ENCODE data around the gene HORMAD2.

The HORMAD2 gene

DNA sequence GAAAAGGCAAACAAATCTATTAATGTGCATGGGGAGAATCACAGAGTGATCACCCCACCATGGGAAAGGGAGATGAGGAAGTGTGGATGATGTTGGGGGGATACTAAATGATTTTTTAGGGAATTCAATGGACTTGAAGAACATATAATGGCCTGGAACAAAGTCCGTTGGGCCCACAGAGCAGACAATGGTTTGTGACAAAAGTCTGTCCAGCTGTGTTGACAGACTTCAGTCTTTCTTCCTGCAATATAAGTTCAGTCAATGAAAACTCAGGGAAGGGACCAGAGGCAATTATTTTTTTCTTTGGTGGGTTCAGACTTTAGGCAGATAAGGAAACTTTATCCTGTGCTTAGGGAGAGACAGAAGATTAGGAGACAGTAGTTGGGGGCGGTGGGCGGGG lies 18.0 kb upstream of the HORMAD2 start:
- Histone ChIP-seq H3K36me3 (ENCODE audit: control insufficient read depth in 1 of 2, insufficient read depth in 2 of 2, low read length in 2 of 2) (no peaks in the 10 kb centered on the region), H3K4me1 (ENCODE audit: control insufficient read depth in 1 of 2, insufficient read depth in 2 of 2, low read length in 2 of 2) (no peaks in the 10 kb centered on the region), H2BK120ac (ENCODE audit: insufficient read depth, low read length, poor library complexity) (no peak overlapping the region), H2BK12ac (ENCODE audit: low read length) (no peak overlapping the region), H3K79me2 (ENCODE audit: control insufficient read depth, insufficient read depth, low read length, poor library complexity) (no peaks in the 10 kb centered on the region), H3K4me3 (ENCODE audit: low read depth, low read length) (no peak overlapping the region), H3K14ac (ENCODE audit: low read length) (no peak overlapping the region), H3K79me1 (ENCODE audit: low read length) (no peaks in the 10 kb centered on the region), H2AK5ac (ENCODE audit: low read length) (no peak overlapping the region), H3K23ac (ENCODE audit: low read length) (no peak overlapping the region), H2BK5ac (ENCODE audit: low read depth, low read length, poor library complexity) (no peak overlapping the region), H3K4me2 (ENCODE audit: low read length) (no peak overlapping the region), H3K9ac (ENCODE audit: low read length) (no peak overlapping the region), H2AFZ (ENCODE audit: insufficient read depth, low read length, poor library complexity) (no peak overlapping the region), H4K91ac (ENCODE audit: low read depth, low read length) (no peak overlapping the region), H3K27me3 (ENCODE audit: insufficient read depth, low read length) (no peaks in the 10 kb centered on the region), H3K9me3 (ENCODE audit: insufficient read depth, low read depth, low read length) (peaks cover 2% of the 10 kb centered on the region), H4K12ac (ENCODE audit: low read depth, low read length) (no peak overlapping the region), H3K18ac (ENCODE audit: low read length) (no peak overlapping the region), H3K4ac (ENCODE audit: low read depth, low read length) (no peak overlapping the region), H3K27ac (ENCODE audit: low read depth, low read length) (no peak overlapping the region), H4K8ac (ENCODE audit: low read depth, low read length) (no peak overlapping the region)
- WGBS (ENCODE audit: extremely low coverage, insufficient coverage, insufficient read length): no CpG with 5 or more reads among the region's 3 CpGs
- no peak for DNase-seq

DNA sequence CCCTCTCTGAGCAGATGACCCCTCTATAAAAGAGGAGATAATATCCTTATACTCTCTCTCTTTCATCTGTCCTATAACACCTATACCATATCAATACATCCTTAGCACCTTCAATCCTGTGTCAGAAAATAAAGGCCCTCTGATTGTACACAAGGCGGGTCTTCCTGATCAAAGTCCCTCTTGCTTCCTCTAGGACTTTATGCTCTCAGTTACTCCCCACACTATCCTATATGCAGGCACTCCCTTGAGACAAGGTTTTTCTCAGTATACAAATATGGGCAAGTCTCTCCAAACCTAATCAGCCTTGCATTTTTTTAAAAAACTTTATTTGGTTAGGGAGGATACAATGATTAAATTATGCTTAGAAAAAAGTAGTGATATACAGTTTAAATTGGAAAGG lies 17.3 kb upstream of the HORMAD2 start:
- Histone ChIP-seq H3K18ac (ENCODE audit: low read length) (no peak overlapping the region), H3K4me3 (ENCODE audit: low read depth, low read length) (no peak overlapping the region), H3K79me1 (ENCODE audit: low read length) (no peaks in the 10 kb centered on the region), H4K12ac (ENCODE audit: low read depth, low read length) (no peak overlapping the region), H2BK120ac (ENCODE audit: insufficient read depth, low read length, poor library complexity) (no peak overlapping the region), H3K27ac (ENCODE audit: low read depth, low read length) (no peak overlapping the region), H2BK12ac (ENCODE audit: low read length) (no peak overlapping the region), H3K9ac (ENCODE audit: low read length) (no peak overlapping the region), H3K9me3 (ENCODE audit: insufficient read depth, low read depth, low read length) (peaks cover 2% of the 10 kb centered on the region), H2BK5ac (ENCODE audit: low read depth, low read length, poor library complexity) (no peak overlapping the region), H2AK5ac (ENCODE audit: low read length) (no peak overlapping the region), H3K23ac (ENCODE audit: low read length) (no peak overlapping the region), H4K8ac (ENCODE audit: low read depth, low read length) (no peak overlapping the region), H3K4me2 (ENCODE audit: low read length) (no peak overlapping the region), H3K36me3 (ENCODE audit: control insufficient read depth in 1 of 2, insufficient read depth in 2 of 2, low read length in 2 of 2) (no peaks in the 10 kb centered on the region), H2AFZ (ENCODE audit: insufficient read depth, low read length, poor library complexity) (no peak overlapping the region), H3K4me1 (ENCODE audit: control insufficient read depth in 1 of 2, insufficient read depth in 2 of 2, low read length in 2 of 2) (no peaks in the 10 kb centered on the region), H3K14ac (ENCODE audit: low read length) (no peak overlapping the region), H3K27me3 (ENCODE audit: insufficient read depth, low read length) (no peaks in the 10 kb centered on the region), H3K4ac (ENCODE audit: low read depth, low read length) (no peak overlapping the region), H3K79me2 (ENCODE audit: control insufficient read depth, insufficient read depth, low read length, poor library complexity) (no peaks in the 10 kb centered on the region), H4K91ac (ENCODE audit: low read depth, low read length) (no peak overlapping the region)
- no peak for DNase-seq
- WGBS (ENCODE audit: extremely low coverage, insufficient coverage, insufficient read length): no CpG with 5 or more reads among the region's 1 CpG

DNA sequence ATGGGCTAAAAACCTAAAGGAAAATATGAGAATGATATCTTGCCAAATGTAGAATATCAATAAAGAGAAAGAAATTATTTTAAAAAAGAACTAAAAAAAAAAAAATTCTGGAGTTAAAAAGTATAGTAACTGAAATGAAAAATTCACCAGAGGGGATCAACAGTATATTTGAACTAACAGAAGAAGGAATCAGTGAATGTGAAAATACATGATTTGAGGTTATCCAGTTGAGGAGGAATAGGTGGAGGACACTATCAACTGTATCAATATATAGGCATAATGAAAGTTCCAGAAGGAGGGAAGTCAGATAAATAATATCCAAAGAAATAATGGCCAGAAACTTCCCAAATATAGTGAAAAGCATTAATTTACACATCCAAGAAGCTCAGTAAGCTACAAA lies 16.1 kb upstream of the HORMAD2 start:
- H2BK120ac ChIP-seq (ENCODE audit: insufficient read depth, low read length, poor library complexity): no peak overlapping the region
- H3K9me3 ChIP-seq (ENCODE audit: insufficient read depth, low read depth, low read length): peaks cover 2% of the 10 kb centered on the region
- no peaks in the 10 kb centered on the region for H3K27me3 ChIP-seq (ENCODE audit: insufficient read depth, low read length)
- H3K4ac ChIP-seq (ENCODE audit: low read depth, low read length): no peak overlapping the region
- H4K12ac ChIP-seq (ENCODE audit: low read depth, low read length): no peak overlapping the region
- no peak overlapping the region for H3K14ac ChIP-seq (ENCODE audit: low read length)
- no peaks in the 10 kb centered on the region for H3K79me2 ChIP-seq (ENCODE audit: control insufficient read depth, insufficient read depth, low read length, poor library complexity)
- H3K4me3 ChIP-seq (ENCODE audit: low read depth, low read length): no peak overlapping the region
- no peak for DNase-seq
- no peak overlapping the region for H2BK5ac ChIP-seq (ENCODE audit: low read depth, low read length, poor library complexity)
- no peak overlapping the region for H2BK12ac ChIP-seq (ENCODE audit: low read length)
- no peak overlapping the region for H3K27ac ChIP-seq (ENCODE audit: low read depth, low read length)
- H3K23ac ChIP-seq (ENCODE audit: low read length): no peak overlapping the region
- no peak overlapping the region for H3K9ac ChIP-seq (ENCODE audit: low read length)
- H3K36me3 ChIP-seq (ENCODE audit: control insufficient read depth in 1 of 2, insufficient read depth in 2 of 2, low read length in 2 of 2): no peaks in the 10 kb centered on the region
- no peak overlapping the region for H2AFZ ChIP-seq (ENCODE audit: insufficient read depth, low read length, poor library complexity)
- H2AK5ac ChIP-seq (ENCODE audit: low read length): no peak overlapping the region
- H3K4me1 ChIP-seq (ENCODE audit: control insufficient read depth in 1 of 2, insufficient read depth in 2 of 2, low read length in 2 of 2): no peaks in the 10 kb centered on the region
- no peak overlapping the region for H3K4me2 ChIP-seq (ENCODE audit: low read length)
- H4K91ac ChIP-seq (ENCODE audit: low read depth, low read length): no peak overlapping the region
- H3K79me1 ChIP-seq (ENCODE audit: low read length): no peaks in the 10 kb centered on the region
- no peak overlapping the region for H4K8ac ChIP-seq (ENCODE audit: low read depth, low read length)
- no peak overlapping the region for H3K18ac ChIP-seq (ENCODE audit: low read length)

DNA sequence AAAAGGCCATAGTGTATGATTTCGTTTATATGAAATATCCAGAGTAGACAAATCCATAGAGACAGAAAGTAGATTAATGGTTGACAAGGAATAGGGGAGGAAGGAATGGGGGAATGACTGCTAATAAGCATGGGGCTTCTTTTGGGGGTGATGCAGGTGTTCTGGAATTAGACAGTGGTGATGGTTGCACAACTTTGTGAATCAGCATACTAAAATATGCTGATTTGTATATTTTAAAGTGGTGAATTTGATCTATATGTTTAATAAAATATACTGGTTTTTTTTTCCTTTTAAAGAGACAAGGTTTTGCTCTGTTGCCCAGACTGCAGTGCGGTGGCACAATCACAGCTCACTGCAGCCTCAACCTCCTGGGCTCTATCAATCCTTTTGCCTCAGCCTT lies 6.5 kb upstream of the HORMAD2 start:
- no peak overlapping the region for H3K18ac ChIP-seq (ENCODE audit: low read length)
- H4K12ac ChIP-seq (ENCODE audit: low read depth, low read length): no peak overlapping the region
- no peak overlapping the region for H4K8ac ChIP-seq (ENCODE audit: low read depth, low read length)
- H3K79me1 ChIP-seq (ENCODE audit: low read length): no peaks in the 10 kb centered on the region
- no peaks in the 10 kb centered on the region for H3K36me3 ChIP-seq (ENCODE audit: control insufficient read depth in 1 of 2, insufficient read depth in 2 of 2, low read length in 2 of 2)
- no peaks in the 10 kb centered on the region for H3K4me1 ChIP-seq (ENCODE audit: control insufficient read depth in 1 of 2, insufficient read depth in 2 of 2, low read length in 2 of 2)
- H3K9me3 ChIP-seq (ENCODE audit: insufficient read depth, low read depth, low read length): no peaks in the 10 kb centered on the region
- H3K27ac ChIP-seq (ENCODE audit: low read depth, low read length): no peak overlapping the region
- H3K23ac ChIP-seq (ENCODE audit: low read length): no peak overlapping the region
- no peaks in the 10 kb centered on the region for H3K79me2 ChIP-seq (ENCODE audit: control insufficient read depth, insufficient read depth, low read length, poor library complexity)
- no peak overlapping the region for H3K9ac ChIP-seq (ENCODE audit: low read length)
- no peak overlapping the region for H3K4me3 ChIP-seq (ENCODE audit: low read depth, low read length)
- DNase-seq: no peak
- no peak overlapping the region for H2BK5ac ChIP-seq (ENCODE audit: low read depth, low read length, poor library complexity)
- no peak overlapping the region for H2BK12ac ChIP-seq (ENCODE audit: low read length)
- no peak overlapping the region for H4K91ac ChIP-seq (ENCODE audit: low read depth, low read length)
- no peak overlapping the region for H3K4ac ChIP-seq (ENCODE audit: low read depth, low read length)
- H3K14ac ChIP-seq (ENCODE audit: low read length): no peak overlapping the region
- no peak overlapping the region for H2BK120ac ChIP-seq (ENCODE audit: insufficient read depth, low read length, poor library complexity)
- no peaks in the 10 kb centered on the region for H3K27me3 ChIP-seq (ENCODE audit: insufficient read depth, low read length)
- no CpG with 5 or more reads among the region's 2 CpGs for WGBS (ENCODE audit: extremely low coverage, insufficient coverage, insufficient read length)
- H3K4me2 ChIP-seq (ENCODE audit: low read length): no peak overlapping the region
- H2AK5ac ChIP-seq (ENCODE audit: low read length): no peak overlapping the region
- H2AFZ ChIP-seq (ENCODE audit: insufficient read depth, low read length, poor library complexity): no peak overlapping the region

DNA sequence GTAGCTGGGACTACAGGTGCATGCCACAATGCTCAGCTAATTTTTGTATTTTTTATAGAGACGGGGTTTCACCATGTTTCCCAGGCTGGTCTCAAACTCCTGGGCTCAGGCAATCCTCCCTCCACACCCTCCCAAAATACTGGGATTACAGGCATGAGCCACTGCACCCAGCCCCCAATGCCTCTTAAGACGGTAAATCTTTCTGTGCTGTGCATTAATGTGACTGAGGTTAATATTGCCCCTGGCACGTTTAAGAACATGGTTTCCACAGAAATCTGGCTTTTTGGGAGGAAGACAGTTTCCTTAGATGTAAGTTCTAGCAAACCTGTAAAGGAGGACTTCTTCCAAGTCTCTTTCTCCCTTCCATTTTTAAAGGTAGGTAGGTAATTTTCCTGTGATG lies 6.1 kb upstream of the HORMAD2 start:
- H4K91ac ChIP-seq (ENCODE audit: low read depth, low read length): no peak overlapping the region
- H2AFZ ChIP-seq (ENCODE audit: insufficient read depth, low read length, poor library complexity): no peak overlapping the region
- no peak overlapping the region for H3K14ac ChIP-seq (ENCODE audit: low read length)
- no peak overlapping the region for H2AK5ac ChIP-seq (ENCODE audit: low read length)
- no peaks in the 10 kb centered on the region for H3K79me2 ChIP-seq (ENCODE audit: control insufficient read depth, insufficient read depth, low read length, poor library complexity)
- no peaks in the 10 kb centered on the region for H3K9me3 ChIP-seq (ENCODE audit: insufficient read depth, low read depth, low read length)
- H2BK5ac ChIP-seq (ENCODE audit: low read depth, low read length, poor library complexity): no peak overlapping the region
- no peak overlapping the region for H3K27ac ChIP-seq (ENCODE audit: low read depth, low read length)
- H3K4me2 ChIP-seq (ENCODE audit: low read length): no peak overlapping the region
- WGBS (ENCODE audit: extremely low coverage, insufficient coverage, insufficient read length): no CpG with 5 or more reads among the region's 3 CpGs
- no peaks in the 10 kb centered on the region for H3K79me1 ChIP-seq (ENCODE audit: low read length)
- H3K4me1 ChIP-seq (ENCODE audit: control insufficient read depth in 1 of 2, insufficient read depth in 2 of 2, low read length in 2 of 2): no peaks in the 10 kb centered on the region
- no peak overlapping the region for H2BK120ac ChIP-seq (ENCODE audit: insufficient read depth, low read length, poor library complexity)
- no peak for DNase-seq
- H4K12ac ChIP-seq (ENCODE audit: low read depth, low read length): no peak overlapping the region
- no peak overlapping the region for H3K4ac ChIP-seq (ENCODE audit: low read depth, low read length)
- no peaks in the 10 kb centered on the region for H3K27me3 ChIP-seq (ENCODE audit: insufficient read depth, low read length)
- no peak overlapping the region for H3K9ac ChIP-seq (ENCODE audit: low read length)
- H3K23ac ChIP-seq (ENCODE audit: low read length): no peak overlapping the region
- H3K18ac ChIP-seq (ENCODE audit: low read length): no peak overlapping the region
- no peak overlapping the region for H4K8ac ChIP-seq (ENCODE audit: low read depth, low read length)
- H3K4me3 ChIP-seq (ENCODE audit: low read depth, low read length): no peak overlapping the region
- H2BK12ac ChIP-seq (ENCODE audit: low read length): no peak overlapping the region
- no peaks in the 10 kb centered on the region for H3K36me3 ChIP-seq (ENCODE audit: control insufficient read depth in 1 of 2, insufficient read depth in 2 of 2, low read length in 2 of 2)

All from trophoblast cell (in vitro differentiated cells and primary cell).